ENCODE measurements around the gene HTR1A. TPM values are rescaled to one million over a fixed set of nuclear protein-coding genes. Genes with fewer than 3 reads are reported as not detected.

Gene HTR1A
- total RNA-seq, 4 donors from 2014 or later: not detected

DNA sequence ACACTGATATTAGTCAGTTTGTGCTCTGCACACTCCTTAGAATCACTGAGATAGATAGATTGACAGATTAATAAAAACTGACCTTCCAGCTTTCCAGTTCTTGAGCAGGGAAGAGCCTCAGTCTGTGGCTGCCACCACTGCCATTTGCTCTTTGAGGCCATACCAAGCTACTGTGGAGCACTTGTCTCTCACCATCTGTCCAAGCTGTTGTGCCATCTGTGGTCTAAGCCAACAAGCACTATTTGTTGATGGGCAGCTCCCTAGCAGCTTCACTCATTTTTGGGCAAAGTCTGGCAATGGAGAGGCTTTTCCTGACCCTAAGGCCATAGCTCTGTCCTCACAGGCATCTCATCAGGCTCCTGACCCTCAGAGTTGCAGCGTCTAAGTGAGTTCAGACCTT, 30.4 kb downstream of the HTR1A start:
- Histone ChIP-seq H3K36me3 (no peaks in the 10 kb centered on the region), H3K27ac (no peak overlapping the region), H3K9me3 (no peaks in the 10 kb centered on the region), H3K27me3 (no peaks in the 10 kb centered on the region), H3K4me3 (no peak overlapping the region), H3K4me1 (no peaks in the 10 kb centered on the region)
- no peak for ATAC-seq
- 57 to 64% methylated on average over 1 of the region's 1 CpG for WGBS, 2 donors (ENCODE audit: low coverage in 1 of 2)
- no peak for TF ChIP-seq POLR2A (IDR thresholded peaks at IDR 0.05)
- TF ChIP-seq, protein P1, sequence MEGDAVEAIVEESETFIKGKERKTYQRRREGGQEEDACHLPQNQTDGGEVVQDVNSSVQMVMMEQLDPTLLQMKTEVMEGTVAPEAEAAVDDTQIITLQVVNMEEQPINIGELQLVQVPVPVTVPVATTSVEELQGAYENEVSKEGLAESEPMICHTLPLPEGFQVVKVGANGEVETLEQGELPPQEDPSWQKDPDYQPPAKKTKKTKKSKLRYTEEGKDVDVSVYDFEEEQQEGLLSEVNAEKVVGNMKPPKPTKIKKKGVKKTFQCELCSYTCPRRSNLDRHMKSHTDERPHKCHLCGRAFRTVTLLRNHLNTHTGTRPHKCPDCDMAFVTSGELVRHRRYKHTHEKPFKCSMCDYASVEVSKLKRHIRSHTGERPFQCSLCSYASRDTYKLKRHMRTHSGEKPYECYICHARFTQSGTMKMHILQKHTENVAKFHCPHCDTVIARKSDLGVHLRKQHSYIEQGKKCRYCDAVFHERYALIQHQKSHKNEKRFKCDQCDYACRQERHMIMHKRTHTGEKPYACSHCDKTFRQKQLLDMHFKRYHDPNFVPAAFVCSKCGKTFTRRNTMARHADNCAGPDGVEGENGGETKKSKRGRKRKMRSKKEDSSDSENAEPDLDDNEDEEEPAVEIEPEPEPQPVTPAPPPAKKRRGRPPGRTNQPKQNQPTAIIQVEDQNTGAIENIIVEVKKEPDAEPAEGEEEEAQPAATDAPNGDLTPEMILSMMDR (IDR thresholded peaks at IDR 0.05): no peak
- TF ChIP-seq POLR2AphosphoS5 (IDR thresholded peaks at IDR 0.05): no peak
- TF ChIP-seq EP300 (IDR thresholded peaks at IDR 0.05): no peak

DNA sequence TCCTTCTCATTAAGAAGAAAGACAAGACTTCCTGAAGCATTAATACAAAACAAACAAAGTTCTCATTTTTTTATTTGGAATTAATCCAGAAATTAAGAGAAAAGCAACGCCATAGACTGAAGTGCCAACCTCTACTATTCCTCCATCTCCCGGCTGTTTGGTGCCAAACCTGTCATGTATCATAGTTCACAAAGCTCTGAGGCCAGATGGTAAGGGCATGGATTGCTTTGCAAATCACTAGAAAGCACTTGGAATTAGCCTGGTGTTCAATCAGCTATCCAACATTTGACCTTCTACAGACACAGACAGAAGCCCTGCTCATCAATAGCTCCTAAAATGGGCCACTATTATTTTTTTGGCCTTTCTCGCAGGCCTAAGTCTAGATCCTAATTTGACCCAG, 33.8 kb downstream of the HTR1A start:
- H3K4me1 ChIP-seq: no peaks in the 10 kb centered on the region
- no peaks in the 10 kb centered on the region for H3K9me3 ChIP-seq
- no peak for ATAC-seq
- H3K27me3 ChIP-seq: no peaks in the 10 kb centered on the region
- WGBS, 2 donors (ENCODE audit: low coverage in 1 of 2): 68 to 92% methylated on average over 2 to 3 of the region's 3 CpGs
- H3K27ac ChIP-seq: no peak overlapping the region
- TF ChIP-seq POLR2A (IDR thresholded peaks at IDR 0.05) (no peak), EP300 (IDR thresholded peaks at IDR 0.05) (no peak)
- H3K36me3 ChIP-seq: no peaks in the 10 kb centered on the region
- no peak overlapping the region for H3K4me3 ChIP-seq

DNA sequence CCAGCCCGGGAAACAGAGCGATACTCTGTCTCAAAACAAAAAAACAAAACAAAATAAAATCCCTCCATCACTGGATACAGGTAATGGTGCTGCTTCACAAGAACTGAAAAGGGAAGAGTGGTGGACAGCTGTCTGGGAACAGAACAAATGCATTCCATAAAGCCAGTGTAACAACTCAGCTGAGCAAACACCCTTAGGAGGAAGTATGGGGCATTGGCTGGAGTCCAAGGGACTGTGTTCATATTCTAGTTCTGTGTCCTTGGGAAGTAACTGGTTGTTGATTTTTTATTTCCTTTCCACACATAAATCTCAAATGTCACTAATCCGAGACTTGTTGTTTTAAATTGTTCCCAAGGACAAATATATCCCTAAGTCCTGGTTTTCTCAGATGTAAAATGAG, 38.3 kb downstream of the HTR1A start:
- ATAC-seq: no peak
- H3K36me3 ChIP-seq: no peaks in the 10 kb centered on the region
- H3K4me1 ChIP-seq: no peaks in the 10 kb centered on the region
- H3K27ac ChIP-seq: no peak overlapping the region
- 53 to 60% methylated on average over 3 of the region's 3 CpGs for WGBS, 2 donors (ENCODE audit: low coverage in 1 of 2)
- H3K4me3 ChIP-seq: no peak overlapping the region
- TF ChIP-seq POLR2A (IDR thresholded peaks at IDR 0.05): no peak
- TF ChIP-seq EP300 (IDR thresholded peaks at IDR 0.05): no peak
- TF ChIP-seq POLR2AphosphoS5 (IDR thresholded peaks at IDR 0.05): no peak
- H3K9me3 ChIP-seq: no peaks in the 10 kb centered on the region
- H3K27me3 ChIP-seq: no peaks in the 10 kb centered on the region

DNA sequence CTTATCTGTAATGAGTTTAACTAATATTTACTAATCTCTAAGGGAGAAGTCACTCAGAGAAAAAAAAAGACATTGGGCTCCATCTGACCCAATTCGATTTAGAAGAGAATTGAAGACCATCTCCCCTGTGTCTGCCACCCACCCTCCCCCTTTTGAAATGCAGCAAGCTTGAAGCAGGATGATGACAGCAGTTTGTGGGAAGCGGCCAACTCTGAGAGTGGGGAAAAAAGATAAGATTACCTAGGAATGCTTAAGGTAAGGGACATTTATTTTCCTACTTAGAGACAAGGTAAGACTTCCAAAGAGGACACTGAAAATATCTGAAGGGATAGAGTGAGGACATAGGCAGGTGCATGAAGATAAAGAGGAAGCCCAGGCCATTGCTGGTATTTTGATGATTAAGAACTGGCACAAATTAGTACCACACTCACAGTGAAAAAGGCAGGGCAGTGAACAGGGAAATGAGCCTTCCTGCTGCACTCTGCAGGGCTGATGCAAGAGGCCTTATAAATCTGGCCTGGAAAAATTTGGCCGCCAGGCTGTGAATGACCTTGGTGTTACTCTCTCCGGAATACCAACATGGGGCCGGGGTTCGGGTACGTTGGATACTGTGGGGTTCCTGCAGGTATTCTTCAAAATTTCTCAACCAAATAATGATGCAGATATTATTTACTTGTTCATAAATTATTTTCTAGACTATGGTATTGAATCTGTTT, 42.3 kb downstream of the HTR1A start:
- no peak for ATAC-seq
- WGBS, 2 donors (ENCODE audit: low coverage in 1 of 2): 70 to 73% methylated on average over 3 to 7 of the region's 7 CpGs
- Histone ChIP-seq H3K4me3 (no peak overlapping the region), H3K36me3 (no peaks in the 10 kb centered on the region), H3K27ac (no peak overlapping the region), H3K27me3 (no peaks in the 10 kb centered on the region), H3K4me1 (no peaks in the 10 kb centered on the region), H3K9me3 (no peaks in the 10 kb centered on the region)
- TF ChIP-seq POLR2A (IDR thresholded peaks at IDR 0.05) (no peak), POLR2AphosphoS5 (IDR thresholded peaks at IDR 0.05) (no peak), EP300 (IDR thresholded peaks at IDR 0.05) (no peak)
- TF ChIP-seq, protein P1 (IDR thresholded peaks at IDR 0.05): no peak

DNA sequence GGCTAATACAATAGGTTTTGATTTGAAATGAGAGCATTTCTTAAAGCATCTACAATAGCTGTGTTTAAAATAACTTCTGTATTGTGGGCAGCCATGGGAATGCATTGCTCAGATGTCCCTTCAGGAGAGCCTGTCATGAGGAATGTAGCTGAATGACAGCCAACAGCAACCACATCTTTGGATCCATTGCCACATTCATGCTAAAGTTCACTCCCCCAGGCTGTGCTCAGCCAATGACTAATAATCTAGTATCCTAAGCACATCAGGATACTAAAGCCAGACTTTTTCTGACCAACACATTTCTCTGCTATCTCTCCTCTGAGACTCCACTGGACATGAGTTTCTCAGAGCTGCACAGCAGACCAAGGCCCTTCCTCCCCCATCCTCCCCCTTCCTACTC, 45.5 kb downstream of the HTR1A start:
- Histone ChIP-seq H3K27ac (no peak overlapping the region), H3K9me3 (no peaks in the 10 kb centered on the region), H3K4me3 (no peak overlapping the region), H3K4me1 (no peaks in the 10 kb centered on the region), H3K27me3 (no peaks in the 10 kb centered on the region), H3K36me3 (no peaks in the 10 kb centered on the region)
- ATAC-seq: no peak
- no peak for TF ChIP-seq POLR2A (IDR thresholded peaks at IDR 0.05)
- TF ChIP-seq EP300 (IDR thresholded peaks at IDR 0.05): no peak
- no peak for TF ChIP-seq POLR2AphosphoS5 (IDR thresholded peaks at IDR 0.05)
- TF ChIP-seq, protein P1 (IDR thresholded peaks at IDR 0.05): no peak

DNA sequence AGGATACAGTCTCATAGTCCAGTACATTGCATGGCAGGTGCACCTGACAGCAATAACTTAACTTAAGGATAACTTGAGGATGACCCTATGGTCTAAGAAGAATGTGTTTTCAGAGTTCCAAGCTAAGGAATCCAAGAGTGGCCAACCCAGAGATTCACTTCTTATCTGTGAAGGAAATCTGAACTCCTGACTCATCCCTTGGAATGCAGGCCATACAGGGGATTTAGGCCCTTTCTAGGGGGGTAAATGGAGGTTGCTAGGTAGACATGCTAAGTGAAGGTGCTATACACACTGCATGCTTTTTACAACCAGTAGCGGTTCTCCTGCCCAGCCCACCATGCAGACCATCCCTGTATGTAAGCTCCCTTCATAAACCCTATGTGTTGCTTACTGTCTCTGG, 50.4 kb downstream of the HTR1A start:
- Histone ChIP-seq H3K4me3 (no peak overlapping the region), H3K9me3 (no peaks in the 10 kb centered on the region), H3K4me1 (no peaks in the 10 kb centered on the region), H3K27me3 (no peaks in the 10 kb centered on the region), H3K27ac (no peak overlapping the region), H3K36me3 (no peaks in the 10 kb centered on the region)
- WGBS, 2 donors (ENCODE audit: low coverage in 1 of 2): 80% methylated on average over 1 of the region's 1 CpG; no CpG with 5 or more reads in 1 of the 2 donors
- TF ChIP-seq EP300 (IDR thresholded peaks at IDR 0.05) (no peak), POLR2AphosphoS5 (IDR thresholded peaks at IDR 0.05) (no peak), POLR2A (IDR thresholded peaks at IDR 0.05) (no peak)
- TF ChIP-seq, protein P1 (IDR thresholded peaks at IDR 0.05): no peak
- ATAC-seq: no peak
